Glomerular endothelial cell (primary cell): ENCODE measurements around the gene ALLC. TPM values are rescaled to one million over a fixed set of nuclear protein-coding genes. Genes with fewer than 3 reads are reported as not detected.
"Not testable (repeated sequence)": the region's sequence is repeated elsewhere in the genome, so short reads cannot be mapped to it uniquely, and the experiment has no call there.

Experiments used
- DNase-seq: peaks from one replicate; pipeline ENCODE4 v3.0.0-alpha.2; 2011; ENCODE audit warnings: low read depth, low spot score; ENCODE audit errors: extremely low read depth
- total RNA-seq: library from RNA; depleted of rRNA; stranded (reverse); fragments of >200 nt; gene quantifications from 2 replicates; pipeline ENCODE4 v1.2.3, GENCODE V29; 2015

The ALLC gene
- total RNA-seq, 1 donor from 2014 or later = not detected

DNA sequence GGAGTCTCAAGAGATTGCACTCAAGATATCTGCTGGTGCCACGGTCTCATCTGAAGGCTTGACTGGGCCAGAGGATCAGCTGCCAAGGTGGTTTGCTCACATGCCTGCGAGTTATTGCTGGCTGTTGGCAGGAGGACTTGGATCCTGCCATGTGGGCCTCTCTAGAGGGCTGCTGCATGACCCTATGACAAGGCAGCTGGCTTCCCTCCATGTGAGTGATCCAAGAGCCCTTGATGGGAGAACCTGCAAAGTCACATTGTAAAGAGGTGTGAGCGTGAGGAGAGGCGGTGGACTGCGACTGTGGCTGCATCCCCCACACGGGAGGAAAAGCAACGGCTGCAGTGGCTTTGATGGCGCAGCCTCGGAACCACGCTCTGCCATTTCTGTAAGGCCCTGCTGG is 4.0 kb upstream of the ALLC start:
- DNase-seq = no peak

- no peak for DNase-seq
These were observed 3.3 kb upstream of the ALLC start for GRCh38 chr2:3654531-3655225.

GRCh38 chr2:3655871-3656761 is 1.9 kb upstream of the ALLC start:
- DNase-seq = no peak

DNA sequence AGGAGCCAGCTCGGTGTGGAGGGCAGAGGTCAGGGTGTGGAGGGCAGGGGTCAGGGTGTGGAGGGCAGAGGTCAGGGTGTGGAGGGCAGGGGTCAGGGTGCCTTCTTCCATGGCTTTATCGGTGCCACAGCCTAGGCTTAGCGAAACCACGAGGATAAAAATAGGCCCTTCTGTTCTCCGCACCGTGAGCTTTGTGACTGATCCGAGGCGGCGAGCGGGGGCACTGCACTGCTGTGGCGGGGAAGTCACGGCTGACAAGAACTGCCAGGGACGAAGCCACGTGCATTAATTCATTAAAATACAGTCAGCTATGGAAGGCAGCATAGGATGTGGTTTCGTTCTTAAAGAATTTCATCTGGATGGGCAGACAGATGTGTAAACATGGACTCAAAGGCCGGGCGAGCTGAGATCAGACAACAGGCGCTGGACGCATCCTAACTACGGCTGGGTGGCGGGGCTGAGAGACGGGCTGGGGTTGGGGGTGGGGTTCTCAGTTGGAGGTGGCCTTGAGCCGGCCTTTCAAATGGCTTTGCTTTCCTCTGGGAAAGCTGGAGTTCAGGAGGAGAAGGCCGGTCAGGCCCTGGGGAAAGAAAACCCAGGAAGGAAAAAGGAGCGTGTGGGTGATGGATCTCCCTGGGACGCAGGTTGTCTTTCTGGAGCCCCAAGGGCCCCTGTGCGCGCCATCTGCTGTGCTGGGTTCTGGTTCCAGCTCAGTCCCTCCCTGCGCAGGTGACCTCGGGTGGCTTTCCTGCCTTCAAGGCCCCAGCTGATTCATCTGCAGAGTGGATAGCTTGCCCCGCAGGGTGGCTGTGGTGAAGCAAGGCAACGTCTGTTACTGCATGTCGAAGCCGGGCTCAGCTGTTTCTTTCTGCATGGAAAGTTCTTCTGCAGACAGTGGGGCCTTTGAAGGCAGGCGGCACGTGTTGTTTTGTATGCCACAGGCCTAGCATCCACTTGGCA is 958 bp upstream of the ALLC start:
- DNase-seq = no peak

GRCh38 chr2:3659447-3660432 is 1.7 kb downstream of the ALLC start:
- DNase-seq = no peak

DNA sequence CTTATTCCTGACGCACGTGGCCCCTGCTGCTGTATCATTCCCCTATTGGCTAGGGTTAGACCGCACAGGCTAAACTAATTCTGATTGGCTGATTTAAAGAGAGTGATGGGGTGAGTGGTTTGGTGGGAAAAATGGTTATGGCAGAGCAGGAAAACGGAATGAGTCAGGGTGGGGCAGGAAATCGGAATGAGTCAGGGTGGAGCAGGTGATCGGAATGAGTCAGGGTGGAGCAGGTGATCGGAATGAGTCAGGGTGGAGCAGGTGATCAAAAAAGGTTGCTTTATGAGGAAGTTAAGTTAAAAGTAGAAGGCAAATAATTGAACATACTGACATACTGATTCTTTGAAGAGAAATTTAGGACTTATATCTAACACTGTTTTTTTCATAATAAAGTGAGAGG is 2.6 kb downstream of the ALLC start:
- not testable (repeated sequence) for DNase-seq

DNA sequence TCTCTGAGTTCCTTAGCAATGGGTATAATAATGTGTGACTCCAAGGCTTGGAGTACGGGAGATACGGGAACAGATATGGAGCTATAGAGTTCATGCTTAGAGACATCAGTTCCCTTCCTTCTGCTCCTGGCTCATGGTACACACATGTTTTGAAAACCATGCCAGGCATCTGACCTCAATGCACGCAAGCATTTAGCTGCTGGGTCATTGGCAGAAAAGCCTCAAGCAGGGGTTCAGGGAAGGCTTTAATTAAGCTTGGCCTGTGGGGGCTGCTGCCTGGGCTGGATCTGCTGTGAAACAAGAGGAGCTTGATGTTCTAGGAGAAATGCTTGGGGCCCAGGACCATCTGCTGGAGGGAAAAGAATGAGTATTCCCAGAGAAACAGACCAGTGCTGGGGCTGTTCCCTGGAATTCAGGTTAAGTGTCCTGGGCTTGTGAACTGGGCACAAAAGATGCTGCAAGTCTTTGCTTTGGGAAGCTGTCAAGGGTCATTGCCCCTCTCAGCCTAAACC is 3.2 kb downstream of the ALLC start:
- DNase-seq = no peak

- no peak for DNase-seq
These were observed 4.2 kb downstream of the ALLC start for GRCh38 chr2:3662239-3662638.

GRCh38 chr2:3664118-3664517 is 6.1 kb downstream of the ALLC start:
- DNase-seq = no peak

DNA sequence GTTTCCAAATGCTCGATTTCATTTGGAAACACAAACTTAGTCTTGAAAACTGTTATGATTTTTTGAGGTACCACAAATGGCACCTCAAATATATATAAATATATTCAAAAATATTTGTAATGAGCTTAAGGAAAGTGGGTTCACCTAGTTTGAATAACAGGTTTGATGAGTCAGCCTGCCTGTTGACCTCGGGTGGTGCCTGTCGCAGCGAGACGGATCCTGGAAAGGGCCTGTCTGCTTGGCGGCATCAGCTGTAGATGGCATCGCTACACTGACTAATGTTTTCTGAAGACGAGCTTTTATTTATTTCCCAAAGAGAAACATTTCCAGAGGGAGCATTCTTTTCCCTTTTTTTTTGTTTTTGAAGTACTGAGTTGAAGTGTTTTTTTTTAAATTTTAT is 6.9 kb downstream of the ALLC start:
- no peak for DNase-seq

DNA sequence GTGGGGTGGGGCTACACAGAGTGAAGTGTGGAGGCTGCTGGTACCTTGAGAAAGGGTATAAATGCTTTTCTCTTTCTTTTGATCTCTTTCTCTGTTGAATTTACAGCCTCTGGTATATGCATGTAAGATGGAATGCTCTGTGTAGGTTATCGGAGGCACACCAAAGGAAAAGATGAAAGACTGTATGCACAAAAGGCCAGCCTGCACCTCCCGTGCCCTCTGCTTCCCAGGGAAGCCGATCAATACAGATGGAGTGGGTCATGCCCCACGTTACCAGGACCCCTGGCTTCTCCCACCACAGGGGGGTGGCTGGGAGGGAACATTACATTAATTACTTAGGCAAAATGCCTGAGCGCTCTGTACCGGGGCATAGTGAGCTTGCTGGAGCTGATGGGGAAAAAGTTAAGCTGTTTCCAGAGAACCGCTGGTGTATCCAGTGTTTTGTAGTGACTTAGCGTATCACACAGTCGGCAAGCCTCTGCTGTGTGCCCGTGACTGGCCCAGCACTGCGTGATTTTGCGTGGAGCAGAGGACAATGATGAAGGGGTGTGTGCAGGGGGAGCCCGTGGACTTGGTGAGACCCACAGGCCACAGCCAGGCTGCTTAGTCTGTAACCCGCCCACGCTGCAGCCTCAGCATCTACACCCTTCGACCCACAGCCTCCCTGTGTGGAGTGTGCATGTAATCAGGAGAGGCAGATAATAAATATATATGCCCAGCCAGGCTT is 8.0 kb downstream of the ALLC start:
- DNase-seq = no peak

DNA sequence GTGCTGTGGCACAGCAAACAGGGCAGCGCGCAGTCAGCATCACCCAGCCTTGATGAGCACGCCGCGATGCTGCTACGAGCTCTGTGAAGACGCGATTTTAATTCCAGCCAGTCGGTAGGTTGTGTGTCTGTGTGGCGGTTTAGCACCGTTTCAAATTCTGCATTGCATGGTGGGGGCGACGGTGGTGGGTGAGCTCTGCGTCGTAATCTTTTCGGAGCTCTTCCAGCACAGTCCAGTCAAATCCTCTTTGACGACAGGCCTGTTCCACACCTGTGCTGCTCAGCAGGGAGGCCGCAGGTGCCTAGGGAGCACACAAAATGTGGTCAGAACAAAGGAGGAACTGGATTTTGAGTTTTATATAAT is 8.6 kb downstream of the ALLC start:
- DNase-seq = no peak

DNA sequence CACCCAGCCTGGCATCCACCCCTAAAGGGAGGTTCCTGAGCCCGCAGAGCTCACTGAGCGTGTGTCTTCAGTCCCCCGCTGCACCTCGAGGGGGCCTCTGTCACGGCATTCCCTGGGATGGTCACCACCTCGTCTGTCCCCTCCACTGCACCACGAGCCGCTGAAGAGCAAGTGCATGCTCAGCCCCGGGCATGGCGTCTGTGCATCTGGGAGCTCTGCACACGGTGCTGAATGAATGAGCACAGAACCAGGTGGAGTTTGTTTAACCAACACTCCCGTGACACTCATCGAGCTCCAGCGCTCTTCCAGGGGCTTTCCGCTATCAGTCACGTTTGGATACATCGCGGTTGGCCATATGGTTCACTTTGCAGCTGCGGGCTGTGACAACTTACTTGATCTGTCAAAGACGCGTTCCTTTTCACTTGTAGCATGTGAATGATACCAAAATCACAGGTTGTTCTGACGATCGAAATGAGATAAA is 9.2 kb downstream of the ALLC start:
- no peak for DNase-seq

GRCh38 chr2:3669656-3670055 is 11.7 kb downstream of the ALLC start:
- no peak for DNase-seq

GRCh38 chr2:3670376-3670775 is 12.4 kb downstream of the ALLC start:
- no peak for DNase-seq

- DNase-seq = no peak
These were observed 12.9 kb downstream of the ALLC start for GRCh38 chr2:3670941-3671340.

DNA sequence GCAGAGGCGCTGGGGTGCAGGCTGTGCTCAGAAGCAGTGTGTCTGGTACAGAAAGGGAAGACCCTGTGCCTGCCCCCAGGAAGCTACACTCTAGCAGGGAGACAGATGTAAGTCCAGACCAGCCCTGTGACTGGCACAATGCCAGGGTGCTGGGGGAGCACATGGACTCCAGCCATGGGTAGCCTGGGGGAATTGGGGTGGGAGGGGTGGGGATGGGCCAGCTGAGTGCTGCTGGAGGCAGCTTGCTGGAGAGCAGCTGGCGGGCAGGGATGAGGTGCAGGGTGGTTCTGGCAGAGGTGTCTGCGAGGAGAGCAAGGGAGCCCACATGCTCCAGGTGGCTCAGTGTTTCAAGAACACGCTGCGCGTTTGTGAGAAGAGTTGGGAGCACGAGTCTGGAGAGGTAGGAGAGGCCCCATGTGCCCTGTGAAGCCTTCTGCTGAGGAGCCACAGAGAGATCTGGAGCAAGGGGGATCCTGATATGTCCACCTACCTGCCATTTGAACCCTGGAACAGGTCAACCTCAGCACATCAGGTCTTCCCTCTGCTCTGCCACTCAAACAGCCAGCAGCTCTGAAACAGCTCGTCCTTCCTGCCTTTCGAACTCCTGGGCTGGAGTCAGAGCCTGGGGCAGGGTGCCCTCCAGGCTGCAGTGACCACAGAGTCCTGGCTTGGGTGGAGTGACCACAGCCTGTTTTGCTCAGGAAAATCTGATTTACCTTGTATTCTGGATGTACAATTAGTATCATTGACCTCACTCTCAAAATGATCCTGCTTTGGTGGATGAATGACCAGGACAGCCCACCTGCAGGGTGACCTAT is 15.1 kb downstream of the ALLC start:
- DNase-seq = no peak
